GM12801 (cell line): Measurements from ENCODE around the gene ERI3.

Experiments used
- TF ChIP-seq, protein P1 (sequence below): IDR thresholded peaks from one replicate; pipeline ENCODE4 v1.5.1; 2011; ENCODE audit warnings: control low read depth; ENCODE audit not compliant: insufficient read length; ENCODE audit errors: extremely low read depth

ERI3 gene

DNA sequence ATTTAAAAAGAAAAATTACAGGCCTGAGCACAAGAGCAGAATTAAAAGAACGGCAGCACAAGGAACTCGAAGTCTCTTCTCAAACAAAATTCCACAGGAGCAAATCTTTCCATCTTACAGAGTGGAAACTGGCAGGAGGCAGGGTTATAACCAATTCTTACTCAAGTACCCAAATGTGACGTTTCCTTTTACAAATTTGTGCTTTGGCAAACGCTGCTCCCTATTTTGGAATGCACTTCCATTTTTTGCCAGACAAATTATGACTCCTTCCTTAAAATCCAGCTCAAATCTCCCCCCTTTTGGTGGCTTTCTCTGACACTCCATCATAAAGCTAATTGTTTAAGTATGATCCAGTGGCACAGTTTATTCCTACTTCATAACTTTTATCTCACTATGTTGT lies 7.8 kb downstream of the ERI3 start:
- TF ChIP-seq, protein P1, sequence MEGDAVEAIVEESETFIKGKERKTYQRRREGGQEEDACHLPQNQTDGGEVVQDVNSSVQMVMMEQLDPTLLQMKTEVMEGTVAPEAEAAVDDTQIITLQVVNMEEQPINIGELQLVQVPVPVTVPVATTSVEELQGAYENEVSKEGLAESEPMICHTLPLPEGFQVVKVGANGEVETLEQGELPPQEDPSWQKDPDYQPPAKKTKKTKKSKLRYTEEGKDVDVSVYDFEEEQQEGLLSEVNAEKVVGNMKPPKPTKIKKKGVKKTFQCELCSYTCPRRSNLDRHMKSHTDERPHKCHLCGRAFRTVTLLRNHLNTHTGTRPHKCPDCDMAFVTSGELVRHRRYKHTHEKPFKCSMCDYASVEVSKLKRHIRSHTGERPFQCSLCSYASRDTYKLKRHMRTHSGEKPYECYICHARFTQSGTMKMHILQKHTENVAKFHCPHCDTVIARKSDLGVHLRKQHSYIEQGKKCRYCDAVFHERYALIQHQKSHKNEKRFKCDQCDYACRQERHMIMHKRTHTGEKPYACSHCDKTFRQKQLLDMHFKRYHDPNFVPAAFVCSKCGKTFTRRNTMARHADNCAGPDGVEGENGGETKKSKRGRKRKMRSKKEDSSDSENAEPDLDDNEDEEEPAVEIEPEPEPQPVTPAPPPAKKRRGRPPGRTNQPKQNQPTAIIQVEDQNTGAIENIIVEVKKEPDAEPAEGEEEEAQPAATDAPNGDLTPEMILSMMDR = no peak

DNA sequence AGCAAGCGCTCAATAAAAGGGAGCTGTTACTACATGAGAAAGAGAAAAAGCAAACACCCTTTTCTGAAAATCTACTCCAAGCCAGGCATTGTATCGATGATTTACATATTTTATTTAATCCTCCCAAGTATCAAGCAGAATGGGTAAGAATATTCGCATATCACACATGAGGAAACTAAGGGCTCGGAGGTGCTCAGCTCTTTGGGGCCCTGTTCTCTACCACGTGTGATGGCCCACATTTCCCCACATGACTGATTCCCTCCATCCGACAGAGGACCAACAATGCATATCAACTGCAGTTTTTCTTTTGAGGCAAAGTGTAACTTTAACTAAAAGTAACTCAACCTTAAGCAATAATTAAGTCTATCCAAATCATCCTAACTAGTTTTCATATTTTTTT lies 8.2 kb downstream of the ERI3 start:
- TF ChIP-seq, protein P1 = no peak

GRCh38 chr1:44346184-44346583 lies 8.9 kb downstream of the ERI3 start:
- TF ChIP-seq, protein P1 = no peak

- TF ChIP-seq, protein P1 = no peak
Measured at GRCh38 chr1:44345187-44345775, 9.8 kb downstream of the ERI3 start.

GRCh38 chr1:44339731-44340130 lies 15.3 kb downstream of the ERI3 start:
- TF ChIP-seq, protein P1 = no peak

- TF ChIP-seq, protein P1 = no peak
Measured at GRCh38 chr1:44338136-44338535, 16.9 kb downstream of the ERI3 start.

GRCh38 chr1:44336668-44337067 lies 18.4 kb downstream of the ERI3 start:
- TF ChIP-seq, protein P1 = no peak

DNA sequence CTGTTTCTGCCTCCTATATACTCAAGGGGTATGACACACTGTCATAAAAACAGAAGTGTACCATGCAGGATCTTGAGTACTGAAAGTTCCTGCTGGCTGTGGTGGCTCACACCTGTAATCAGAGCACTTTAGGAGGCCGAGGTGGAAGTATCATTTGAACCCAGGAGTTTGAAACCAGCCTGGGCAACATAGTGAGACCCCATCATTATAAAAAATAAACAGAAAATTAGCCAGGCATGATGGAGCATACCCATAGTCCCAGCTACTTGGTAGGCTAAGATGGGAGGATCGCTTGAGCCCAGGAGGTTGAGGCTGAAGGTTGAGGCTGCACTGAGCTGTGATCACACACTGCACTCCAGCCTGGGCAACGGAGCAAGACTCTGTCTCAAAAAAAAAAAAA lies 20.1 kb downstream of the ERI3 start:
- TF ChIP-seq, protein P1 = no peak
